C4-2B (cell line): Measurements from ENCODE around the gene SIX2.
"Not testable (repeated sequence)": the region's sequence is repeated elsewhere in the genome, so short reads cannot be mapped to it uniquely, and the experiment has no call there.

Experiments used
- H3K27ac ChIP-seq: fragments of 450-650 bp; 2 replicates; pipeline ENCODE4 v1.5.1; 2017
- CTCF ChIP-seq: fragments of 450-650 bp; conservative IDR thresholded peaks from 2 replicates; pipeline ENCODE4 v1.5.1; 2017; ENCODE audit warnings: mild to moderate bottlenecking
- ZFX ChIP-seq: fragments of 450-650 bp; IDR thresholded peaks from 2 replicates; pipeline ENCODE4 v1.6.1; 2017

SIX2 gene

GRCh38 chr2:45045706-45046105 lies 36.5 kb upstream of the SIX2 start:
- H3K27ac ChIP-seq: no peak overlapping the region
- TF ChIP-seq ZFX: no peak
- no peak for TF ChIP-seq CTCF

- no peak overlapping the region for H3K27ac ChIP-seq
- no peak for TF ChIP-seq ZFX
- no peak for TF ChIP-seq CTCF
Observed at GRCh38 chr2:45044916-45045315, 35.7 kb upstream of the SIX2 start.

- no peak overlapping the region for H3K27ac ChIP-seq
- no peak for TF ChIP-seq CTCF
- TF ChIP-seq ZFX: no peak
Observed at GRCh38 chr2:45043174-45043573, 33.9 kb upstream of the SIX2 start.

GRCh38 chr2:45042401-45042800 lies 33.1 kb upstream of the SIX2 start:
- TF ChIP-seq ZFX: no peak
- TF ChIP-seq CTCF: no peak
- H3K27ac ChIP-seq: no peak overlapping the region

- no peak overlapping the region for H3K27ac ChIP-seq
- no peak for TF ChIP-seq ZFX
- no peak for TF ChIP-seq CTCF
Observed at GRCh38 chr2:45040786-45041185, 31.5 kb upstream of the SIX2 start.

- not testable (repeated sequence) for H3K27ac ChIP-seq
Observed at GRCh38 chr2:45039804-45040203, 30.6 kb upstream of the SIX2 start.

GRCh38 chr2:45038861-45039260 lies 29.6 kb upstream of the SIX2 start:
- H3K27ac ChIP-seq: not testable (repeated sequence)

- H3K27ac ChIP-seq: no peak overlapping the region
- TF ChIP-seq CTCF: no peak
- no peak for TF ChIP-seq ZFX
Observed at GRCh38 chr2:45033302-45033701, 24.1 kb upstream of the SIX2 start.

- TF ChIP-seq CTCF (no peak), ZFX (no peak)
Observed at GRCh38 chr2:45031028-45031427, 21.8 kb upstream of the SIX2 start.

More at GRCh38 chr2:45031028-45031427, 21.8 kb upstream of the SIX2 start:
- no peak overlapping the region for H3K27ac ChIP-seq
